ENCODE results near the gene SUPT3H. TPM values are rescaled to one million over a fixed set of nuclear protein-coding genes. Genes with fewer than 3 reads are reported as not detected.
A peak's percentile ranks its signal among the peaks of the same experiment; 100 is the strongest.

Gene SUPT3H
- total and polyA plus RNA-seq, 2 of the 13 experiments (the other 11 are each of a cell fraction or from before 2014, with no cell fraction given) = 11.9 to 36.1 TPM

DNA sequence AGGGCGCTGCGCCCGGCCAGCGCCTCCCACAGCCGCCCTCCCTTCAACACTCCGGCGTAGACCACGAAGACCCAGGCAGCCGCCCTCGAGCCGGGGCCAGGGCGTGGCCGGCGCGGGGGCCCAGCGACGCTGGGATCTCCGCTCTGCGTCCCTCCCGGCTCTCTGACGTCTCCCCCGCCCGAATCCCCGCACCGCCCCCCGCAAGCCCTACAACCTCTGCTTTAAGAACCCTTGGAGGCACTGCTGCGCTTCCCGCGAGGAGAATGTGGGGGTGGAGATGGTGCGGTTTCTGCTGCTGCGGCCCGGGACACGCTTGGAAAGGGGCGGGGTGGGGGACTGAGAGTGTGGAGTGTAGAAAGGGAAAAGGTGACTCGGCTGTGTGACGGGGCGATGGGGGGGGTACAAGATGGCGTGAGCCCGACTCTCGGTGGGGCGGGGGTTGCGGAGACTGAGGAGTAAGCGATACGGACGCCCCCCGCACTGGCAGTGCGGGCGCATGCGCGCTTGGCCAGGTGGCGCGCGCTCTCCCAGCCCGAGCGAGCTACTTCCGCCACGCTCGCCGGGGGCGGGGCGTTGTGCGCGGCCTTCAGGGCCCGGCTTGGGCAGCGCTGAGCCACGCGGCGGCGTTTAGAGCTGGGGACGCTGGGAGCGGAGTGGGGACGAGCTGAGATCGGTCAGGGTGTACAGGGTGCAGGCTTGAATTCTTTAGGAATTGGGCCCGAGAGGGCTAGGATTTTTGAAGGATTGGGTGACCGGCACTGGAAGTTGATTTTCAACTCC, at the start of gene SUPT3H (continued):
- TF ChIP-seq, protein P1, sequence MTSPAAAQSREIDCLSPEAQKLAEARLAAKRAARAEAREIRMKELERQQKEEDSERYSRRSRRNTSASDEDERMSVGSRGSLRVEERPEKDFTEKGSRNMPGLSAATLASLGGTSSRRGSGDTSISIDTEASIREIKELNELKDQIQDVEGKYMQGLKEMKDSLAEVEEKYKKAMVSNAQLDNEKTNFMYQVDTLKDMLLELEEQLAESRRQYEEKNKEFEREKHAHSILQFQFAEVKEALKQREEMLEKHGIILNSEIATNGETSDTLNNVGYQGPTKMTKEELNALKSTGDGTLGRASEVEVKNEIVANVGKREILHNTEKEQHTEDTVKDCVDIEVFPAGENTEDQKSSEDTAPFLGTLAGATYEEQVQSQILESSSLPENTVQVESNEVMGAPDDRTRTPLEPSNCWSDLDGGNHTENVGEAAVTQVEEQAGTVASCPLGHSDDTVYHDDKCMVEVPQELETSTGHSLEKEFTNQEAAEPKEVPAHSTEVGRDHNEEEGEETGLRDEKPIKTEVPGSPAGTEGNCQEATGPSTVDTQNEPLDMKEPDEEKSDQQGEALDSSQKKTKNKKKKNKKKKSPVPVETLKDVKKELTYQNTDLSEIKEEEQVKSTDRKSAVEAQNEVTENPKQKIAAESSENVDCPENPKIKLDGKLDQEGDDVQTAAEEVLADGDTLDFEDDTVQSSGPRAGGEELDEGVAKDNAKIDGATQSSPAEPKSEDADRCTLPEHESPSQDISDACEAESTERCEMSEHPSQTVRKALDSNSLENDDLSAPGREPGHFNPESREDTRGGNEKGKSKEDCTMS (CRISPR knock-in tag; conservative IDR thresholded peaks at IDR 0.05) = no peak; the same call in 1 of the 2 replicates
- TF ChIP-seq PAX8 (CRISPR knock-in tag; IDR thresholded peaks at IDR 0.05; ENCODE audit: borderline replicate concordance) (peak; percentile 68; the same call in 1 of the 2 replicates), REL (CRISPR knock-in tag; conservative IDR thresholded peaks at IDR 0.05) (0 out of 2 replicates have a peak, but pooled peaks have one; percentile 9), XRCC5 (optimal IDR thresholded peaks at IDR 0.05; ENCODE audit: low read length) (peak; percentile 89), MIXL1 (CRISPR knock-in tag; IDR thresholded peaks at IDR 0.05) (peak; percentile 46; the same call in 1 of the 2 replicates), MTA1 (CRISPR knock-in tag; IDR thresholded peaks at IDR 0.05; ENCODE audit: borderline replicate concordance) (peak; percentile 94; the same call in 1 of the 2 replicates), ZNF383 (CRISPR knock-in tag; IDR thresholded peaks at IDR 0.05; ENCODE audit: borderline replicate concordance) (no peak; the same call in 1 of the 2 replicates), CBX1 (IDR thresholded peaks at IDR 0.05; ENCODE audit: low read depth) (peak; percentile 91), SCMH1 (CRISPR knock-in tag; IDR thresholded peaks at IDR 0.05; ENCODE audit: borderline replicate concordance) (no peak), ZNF282 (IDR thresholded peaks at IDR 0.05; ENCODE audit: partially characterized antibody) (no peak), ZNF678 (CRISPR knock-in tag; IDR thresholded peaks at IDR 0.05) (0 out of 2 replicates have a peak, but pooled peaks have one; percentile 9)
- TF ChIP-seq, protein P2, sequence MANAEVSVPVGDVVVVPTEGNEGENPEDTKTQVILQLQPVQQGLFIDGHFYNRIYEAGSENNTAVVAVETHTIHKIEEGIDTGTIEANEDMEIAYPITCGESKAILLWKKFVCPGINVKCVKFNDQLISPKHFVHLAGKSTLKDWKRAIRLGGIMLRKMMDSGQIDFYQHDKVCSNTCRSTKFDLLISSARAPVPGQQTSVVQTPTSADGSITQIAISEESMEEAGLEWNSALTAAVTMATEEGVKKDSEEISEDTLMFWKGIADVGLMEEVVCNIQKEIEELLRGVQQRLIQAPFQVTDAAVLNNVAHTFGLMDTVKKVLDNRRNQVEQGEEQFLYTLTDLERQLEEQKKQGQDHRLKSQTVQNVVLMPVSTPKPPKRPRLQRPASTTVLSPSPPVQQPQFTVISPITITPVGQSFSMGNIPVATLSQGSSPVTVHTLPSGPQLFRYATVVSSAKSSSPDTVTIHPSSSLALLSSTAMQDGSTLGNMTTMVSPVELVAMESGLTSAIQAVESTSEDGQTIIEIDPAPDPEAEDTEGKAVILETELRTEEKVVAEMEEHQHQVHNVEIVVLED (CRISPR knock-in tag; IDR thresholded peaks at IDR 0.05; ENCODE audit: borderline replicate concordance) = peak; percentile 95
- TF ChIP-seq, protein P3, sequence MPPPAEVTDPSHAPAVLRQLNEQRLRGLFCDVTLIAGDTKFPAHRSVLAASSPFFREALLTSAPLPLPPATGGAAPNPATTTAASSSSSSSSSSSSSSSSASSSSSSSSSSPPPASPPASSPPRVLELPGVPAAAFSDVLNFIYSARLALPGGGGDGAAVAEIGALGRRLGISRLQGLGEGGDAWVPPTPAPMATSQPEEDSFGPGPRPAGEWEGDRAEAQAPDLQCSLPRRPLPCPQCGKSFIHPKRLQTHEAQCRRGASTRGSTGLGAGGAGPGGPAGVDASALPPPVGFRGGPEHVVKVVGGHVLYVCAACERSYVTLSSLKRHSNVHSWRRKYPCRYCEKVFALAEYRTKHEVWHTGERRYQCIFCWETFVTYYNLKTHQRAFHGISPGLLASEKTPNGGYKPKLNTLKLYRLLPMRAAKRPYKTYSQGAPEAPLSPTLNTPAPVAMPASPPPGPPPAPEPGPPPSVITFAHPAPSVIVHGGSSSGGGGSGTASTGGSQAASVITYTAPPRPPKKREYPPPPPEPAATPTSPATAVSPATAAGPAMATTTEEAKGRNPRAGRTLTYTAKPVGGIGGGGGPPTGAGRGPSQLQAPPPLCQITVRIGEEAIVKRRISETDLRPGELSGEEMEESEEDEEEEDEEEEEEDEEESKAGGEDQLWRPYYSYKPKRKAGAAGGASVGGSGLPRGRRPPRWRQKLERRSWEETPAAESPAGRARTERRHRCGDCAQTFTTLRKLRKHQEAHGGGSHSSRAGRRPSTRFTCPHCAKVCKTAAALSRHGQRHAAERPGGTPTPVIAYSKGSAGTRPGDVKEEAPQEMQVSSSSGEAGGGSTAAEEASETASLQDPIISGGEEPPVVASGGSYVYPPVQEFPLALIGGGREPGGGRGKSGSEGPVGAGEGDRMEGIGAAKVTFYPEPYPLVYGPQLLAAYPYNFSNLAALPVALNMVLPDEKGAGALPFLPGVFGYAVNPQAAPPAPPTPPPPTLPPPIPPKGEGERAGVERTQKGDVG (CRISPR knock-in tag; IDR thresholded peaks at IDR 0.05; ENCODE audit: borderline replicate concordance) = no peak; the same call in 1 of the 2 replicates
- TF ChIP-seq, protein P4, sequence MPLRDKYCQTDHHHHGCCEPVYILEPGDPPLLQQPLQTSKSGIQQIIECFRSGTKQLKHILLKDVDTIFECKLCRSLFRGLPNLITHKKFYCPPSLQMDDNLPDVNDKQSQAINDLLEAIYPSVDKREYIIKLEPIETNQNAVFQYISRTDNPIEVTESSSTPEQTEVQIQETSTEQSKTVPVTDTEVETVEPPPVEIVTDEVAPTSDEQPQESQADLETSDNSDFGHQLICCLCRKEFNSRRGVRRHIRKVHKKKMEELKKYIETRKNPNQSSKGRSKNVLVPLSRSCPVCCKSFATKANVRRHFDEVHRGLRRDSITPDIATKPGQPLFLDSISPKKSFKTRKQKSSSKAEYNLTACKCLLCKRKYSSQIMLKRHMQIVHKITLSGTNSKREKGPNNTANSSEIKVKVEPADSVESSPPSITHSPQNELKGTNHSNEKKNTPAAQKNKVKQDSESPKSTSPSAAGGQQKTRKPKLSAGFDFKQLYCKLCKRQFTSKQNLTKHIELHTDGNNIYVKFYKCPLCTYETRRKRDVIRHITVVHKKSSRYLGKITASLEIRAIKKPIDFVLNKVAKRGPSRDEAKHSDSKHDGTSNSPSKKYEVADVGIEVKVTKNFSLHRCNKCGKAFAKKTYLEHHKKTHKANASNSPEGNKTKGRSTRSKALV (CRISPR knock-in tag; IDR thresholded peaks at IDR 0.05) = no peak
- TF ChIP-seq, protein P5, sequence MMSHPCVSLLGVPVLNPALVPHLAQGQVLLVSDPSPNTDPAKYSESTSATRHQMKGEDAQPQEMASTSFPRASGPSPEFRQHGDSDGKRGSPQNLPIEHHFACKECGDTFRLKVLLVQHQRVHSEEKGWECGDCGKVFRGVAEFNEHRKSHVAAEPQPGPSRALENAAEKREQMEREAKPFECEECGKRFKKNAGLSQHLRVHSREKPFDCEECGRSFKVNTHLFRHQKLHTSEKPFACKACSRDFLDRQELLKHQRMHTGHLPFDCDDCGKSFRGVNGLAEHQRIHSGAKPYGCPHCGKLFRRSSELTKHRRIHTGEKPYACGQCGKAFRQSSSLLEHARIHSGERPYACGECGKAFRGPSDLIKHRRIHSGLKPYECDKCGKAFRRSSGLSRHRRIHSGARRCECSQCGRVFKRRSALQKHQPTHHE (CRISPR knock-in tag; IDR thresholded peaks at IDR 0.05; ENCODE audit: borderline replicate concordance) = peak; percentile 66; the same call in 1 of the 2 replicates

All from HepG2 (cell line).